GM12875 (cell line): ENCODE results near the gene ULK3.

Experiments
- H3K4me3 ChIP-seq: one replicate; pipeline ENCODE4 v1.5.1; 2011; ENCODE audit warnings: low read depth, low read length, control low read depth
- TF ChIP-seq, protein P1 (sequence below): IDR thresholded peaks from 2 replicates; pipeline ENCODE4 v1.5.1; 2011; ENCODE audit warnings: low read depth, mild to moderate bottlenecking, control low read depth, inconsistent platforms, low read length, moderate library complexity, borderline replicate concordance; ENCODE audit not compliant: insufficient read depth

The ULK3 gene

DNA sequence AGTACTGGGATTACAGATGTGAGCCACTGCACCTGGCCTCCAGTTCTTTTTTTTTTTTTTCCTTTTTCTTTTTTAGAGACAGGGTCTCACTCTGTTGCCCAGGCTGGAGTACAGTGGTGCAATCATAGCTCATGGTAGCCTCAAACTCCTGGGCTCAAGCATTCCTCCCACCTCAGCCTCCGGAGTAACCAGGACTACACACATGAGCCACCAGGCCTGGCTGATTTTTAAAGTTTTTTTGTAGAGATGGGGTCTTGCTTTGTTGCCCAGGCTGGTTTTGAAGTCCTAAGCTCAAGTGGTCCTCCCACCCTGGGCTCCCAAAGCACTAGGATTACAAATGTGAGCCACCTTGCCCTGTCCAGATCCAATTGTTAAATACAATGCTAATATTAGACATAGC is 13.6 kb upstream of the ULK3 start:
- H3K4me3 ChIP-seq: no peak overlapping the region
- TF ChIP-seq, protein P1, sequence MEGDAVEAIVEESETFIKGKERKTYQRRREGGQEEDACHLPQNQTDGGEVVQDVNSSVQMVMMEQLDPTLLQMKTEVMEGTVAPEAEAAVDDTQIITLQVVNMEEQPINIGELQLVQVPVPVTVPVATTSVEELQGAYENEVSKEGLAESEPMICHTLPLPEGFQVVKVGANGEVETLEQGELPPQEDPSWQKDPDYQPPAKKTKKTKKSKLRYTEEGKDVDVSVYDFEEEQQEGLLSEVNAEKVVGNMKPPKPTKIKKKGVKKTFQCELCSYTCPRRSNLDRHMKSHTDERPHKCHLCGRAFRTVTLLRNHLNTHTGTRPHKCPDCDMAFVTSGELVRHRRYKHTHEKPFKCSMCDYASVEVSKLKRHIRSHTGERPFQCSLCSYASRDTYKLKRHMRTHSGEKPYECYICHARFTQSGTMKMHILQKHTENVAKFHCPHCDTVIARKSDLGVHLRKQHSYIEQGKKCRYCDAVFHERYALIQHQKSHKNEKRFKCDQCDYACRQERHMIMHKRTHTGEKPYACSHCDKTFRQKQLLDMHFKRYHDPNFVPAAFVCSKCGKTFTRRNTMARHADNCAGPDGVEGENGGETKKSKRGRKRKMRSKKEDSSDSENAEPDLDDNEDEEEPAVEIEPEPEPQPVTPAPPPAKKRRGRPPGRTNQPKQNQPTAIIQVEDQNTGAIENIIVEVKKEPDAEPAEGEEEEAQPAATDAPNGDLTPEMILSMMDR: no peak

DNA sequence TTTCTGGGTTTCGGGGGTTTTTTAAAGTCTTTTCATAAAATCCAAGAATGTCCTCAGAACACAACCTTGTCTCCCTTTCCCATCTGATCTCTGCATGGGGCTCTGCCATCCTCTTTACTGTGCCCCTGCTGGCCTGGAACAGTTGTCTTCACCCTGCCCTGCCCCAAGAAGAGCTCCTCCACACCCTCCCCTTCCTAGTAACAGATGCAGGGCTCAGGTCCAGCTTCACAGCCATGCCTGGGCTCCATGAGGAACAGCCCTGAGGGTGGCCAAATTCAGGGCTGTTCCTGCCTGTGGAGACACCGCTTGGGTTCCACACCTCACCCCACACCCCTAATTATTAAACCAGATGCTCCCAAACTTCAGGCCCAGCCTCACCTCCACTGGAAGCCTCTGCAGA is 12.9 kb upstream of the ULK3 start:
- TF ChIP-seq, protein P1: no peak
- no peak overlapping the region for H3K4me3 ChIP-seq

DNA sequence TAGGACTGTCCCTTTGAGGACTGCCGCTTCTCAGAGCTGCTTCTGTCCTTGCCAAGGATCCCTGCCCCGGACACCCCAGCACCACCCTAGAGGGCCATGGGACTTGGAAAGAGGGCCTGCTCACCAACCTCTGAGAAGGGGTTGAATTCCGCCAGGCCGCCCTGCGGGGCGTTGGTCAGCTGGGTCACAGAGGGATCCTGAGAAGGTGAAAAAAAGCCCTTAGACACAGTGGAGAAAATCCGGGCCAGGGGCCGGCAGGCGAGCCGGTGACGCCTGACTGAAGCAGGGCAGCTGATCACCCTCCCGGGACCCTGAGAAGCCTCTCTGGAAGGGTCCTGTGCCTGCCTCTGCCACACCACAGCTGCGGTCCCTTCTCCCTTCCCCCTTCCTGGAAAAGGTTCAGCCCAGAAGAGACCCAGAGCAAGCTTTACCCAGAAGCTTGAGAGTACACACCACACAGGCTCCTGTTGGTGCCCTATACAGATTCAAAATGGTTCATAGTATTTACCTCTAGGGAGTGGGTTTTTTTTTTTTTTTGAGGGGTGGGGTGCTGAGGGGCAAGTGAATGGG is 11.6 kb upstream of the ULK3 start:
- TF ChIP-seq, protein P1: no peak
- H3K4me3 ChIP-seq: no peak overlapping the region

DNA sequence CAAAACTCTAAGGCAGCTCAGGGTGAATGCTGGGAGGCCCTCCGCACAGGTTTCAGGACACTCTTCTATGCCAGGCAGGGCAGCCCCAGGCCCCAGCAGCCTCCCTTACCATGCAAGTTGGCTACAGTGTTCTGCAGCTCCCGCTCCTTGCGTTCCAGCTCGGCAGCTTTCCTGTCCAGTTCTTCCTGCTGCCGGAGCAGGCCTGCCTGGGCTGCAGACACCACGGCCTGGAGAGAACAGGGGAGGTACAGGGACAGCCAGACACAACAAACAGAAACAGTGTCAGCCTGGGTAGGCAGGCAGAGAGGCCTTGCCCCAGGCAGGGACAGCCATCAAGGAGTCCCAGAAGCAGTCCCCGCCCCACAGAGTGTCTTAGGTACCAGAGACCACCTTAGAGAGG is 9.0 kb upstream of the ULK3 start:
- no peak overlapping the region for H3K4me3 ChIP-seq
- TF ChIP-seq, protein P1: no peak

DNA sequence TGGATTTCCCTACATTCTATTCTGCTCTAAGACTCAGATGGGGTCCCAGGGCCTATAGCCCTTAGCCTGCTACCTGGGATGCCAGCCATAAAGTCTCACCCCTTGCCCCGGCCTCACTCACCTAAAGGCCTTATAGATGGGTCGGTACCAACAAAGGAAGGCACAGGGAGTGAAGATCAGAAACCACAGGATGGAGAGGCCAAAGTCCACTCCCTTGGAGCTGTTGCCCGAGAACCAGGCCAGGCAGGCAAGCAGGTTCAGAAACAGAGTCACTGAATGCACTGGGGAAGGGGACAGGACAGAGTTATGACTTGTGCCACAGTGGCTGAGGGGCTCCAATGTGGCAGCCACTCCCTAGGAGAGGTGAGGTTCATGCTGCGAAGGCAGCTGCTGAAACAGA is 7.4 kb upstream of the ULK3 start:
- no peak overlapping the region for H3K4me3 ChIP-seq
- TF ChIP-seq, protein P1: no peak

DNA sequence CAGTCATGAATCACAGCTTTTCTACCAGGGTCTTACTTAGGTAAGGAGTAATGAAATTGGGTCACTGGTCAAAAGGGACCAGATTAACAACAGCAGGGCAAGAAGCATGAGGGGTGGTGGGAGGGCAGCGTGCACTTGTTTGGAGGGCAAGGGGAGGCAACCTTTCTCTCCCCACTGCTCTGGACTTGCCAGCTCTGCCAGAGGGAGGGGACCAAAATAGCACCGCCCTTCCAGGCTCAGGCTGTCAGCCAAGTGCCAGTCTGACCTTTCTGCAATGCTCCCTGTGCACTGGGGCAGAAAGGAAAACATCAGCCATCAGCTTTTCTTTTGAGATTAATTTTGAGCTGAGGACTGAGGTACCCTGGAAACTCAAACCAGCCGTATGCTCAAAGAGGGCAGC is 4.5 kb upstream of the ULK3 start:
- H3K4me3 ChIP-seq: no peak overlapping the region
- TF ChIP-seq, protein P1: no peak

DNA sequence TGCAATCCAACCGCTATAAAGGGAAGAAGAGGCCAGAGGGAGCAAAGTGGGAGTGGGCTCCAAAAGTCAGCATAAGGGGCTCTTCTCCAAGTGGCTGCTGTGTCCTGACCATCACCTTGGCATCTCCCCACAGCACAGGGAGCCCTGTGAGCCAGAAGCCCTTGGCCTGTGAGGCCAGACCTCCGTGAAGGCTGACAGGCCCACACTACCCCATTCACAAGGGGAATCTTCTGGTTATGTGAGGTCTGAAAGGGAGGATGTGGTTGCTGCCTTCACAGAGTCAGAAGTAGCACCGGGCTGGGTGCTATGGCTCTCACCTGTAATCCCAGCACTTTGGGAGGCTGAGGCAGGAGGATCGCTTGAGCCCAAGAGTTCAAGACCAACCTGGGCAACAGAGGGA is 2.6 kb upstream of the ULK3 start:
- no peak overlapping the region for H3K4me3 ChIP-seq
- TF ChIP-seq, protein P1: no peak
